T-helper 17 cell (primary cell): Measurements from ENCODE around the gene PLD2. TPM values are rescaled to one million over a fixed set of nuclear protein-coding genes. Genes with fewer than 3 reads are reported as not detected.
"Not testable (repeated sequence)": the region's sequence is repeated elsewhere in the genome, so short reads cannot be mapped to it uniquely, and the experiment has no call there.

Source experiments
- ATAC-seq: fragments of 150-1000 bp; cut with Tn5 transposase; 2 replicates; pipeline ENCODE4 v1.10.0; 2021; ENCODE audit warnings: mild to moderate bottlenecking, moderate library complexity
- DNase-seq, 3 donors: peaks; one replicate each; pipeline versions ENCODE4 v3.0.0 to v3.0.0-alpha.2; 2020 to 2021
- H3K9me3 ChIP-seq: one replicate; pipeline ENCODE4 v1.7.0; 2013; ENCODE audit warnings: low read length, mild to moderate bottlenecking; ENCODE audit not compliant: control insufficient read depth, poor library complexity, severe bottlenecking
- H3K27ac Mint-ChIP-seq: one replicate; pipeline ENCODE4 v1.8.0; 2022; ENCODE audit warnings: mild to moderate bottlenecking, moderate library complexity, mixed read lengths
- H3K27me3 Mint-ChIP-seq: one replicate; pipeline ENCODE4 v1.8.0; 2022; ENCODE audit warnings: mixed read lengths
- H3K36me3 Mint-ChIP-seq: one replicate; pipeline ENCODE4 v1.8.0; 2022; ENCODE audit warnings: low read depth, mixed read lengths
- H3K4me1 Mint-ChIP-seq: one replicate; pipeline ENCODE4 v1.8.0; 2022; ENCODE audit warnings: mild to moderate bottlenecking, mixed read lengths
- H3K4me3 Mint-ChIP-seq: one replicate; pipeline ENCODE4 v1.8.0; 2022; ENCODE audit warnings: mild to moderate bottlenecking, moderate library complexity, mixed read lengths
- total RNA-seq, 4 donors: library from RNA in 2 of 4; stranded (reverse) in 2 of 4; gene quantifications; one replicate each; pipeline ENCODE4 v1.2.3 and lab custom pipeline; 2022 to 2026

Gene PLD2
- total RNA-seq, 2 donors from 2014 or later: 30.6 to 32.8 TPM

DNA sequence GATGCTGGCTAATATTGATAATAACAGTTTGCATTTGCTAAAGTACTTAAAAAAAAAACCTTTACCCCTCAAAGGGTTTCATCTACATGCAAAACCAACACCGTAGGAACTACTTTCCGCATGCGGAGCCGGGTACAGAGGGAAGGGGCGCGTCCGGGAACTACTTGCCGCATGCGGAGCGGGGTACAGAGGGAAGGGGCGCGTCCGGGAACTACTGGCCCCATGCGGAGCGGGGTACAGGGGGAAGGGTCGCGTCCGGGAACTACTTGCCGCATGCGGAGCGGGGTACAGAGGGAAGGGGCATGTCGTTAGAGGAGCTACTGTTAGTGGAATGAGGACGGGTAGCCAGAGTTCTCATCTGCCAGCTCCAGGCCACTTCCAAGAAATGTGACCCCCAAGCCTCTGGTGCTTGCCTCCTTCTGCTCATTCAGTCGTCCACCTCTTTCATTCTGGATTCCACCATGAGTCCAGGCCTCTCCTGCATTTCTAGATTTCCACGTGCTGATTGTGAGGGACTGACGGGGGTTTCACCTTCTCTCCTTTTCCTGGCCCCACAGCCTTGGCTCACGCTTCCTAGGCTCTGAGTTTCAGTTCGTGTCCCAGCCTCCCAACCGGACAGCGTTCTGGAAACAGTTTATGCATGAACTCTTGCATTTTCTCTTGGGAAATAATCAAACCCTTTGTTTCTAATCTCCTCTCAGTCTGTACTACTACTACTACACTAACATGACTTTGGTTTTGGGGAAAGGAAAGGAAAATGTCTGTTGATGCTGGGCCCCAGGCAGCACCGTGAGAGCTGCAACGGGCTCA, 53.1 kb downstream of the PLD2 start:
- ATAC-seq (no peak), DNase-seq (no peak)
- peaks cover 7% of the 10 kb centered on the region for H3K36me3 Mint-ChIP-seq
- no peak overlapping the region for H3K4me3 Mint-ChIP-seq
- peaks cover 33% of the 10 kb centered on the region for H3K4me1 Mint-ChIP-seq
- H3K27ac Mint-ChIP-seq: no peak overlapping the region
- no peaks in the 10 kb centered on the region for H3K27me3 Mint-ChIP-seq
- no peaks in the 10 kb centered on the region for H3K9me3 ChIP-seq

DNA sequence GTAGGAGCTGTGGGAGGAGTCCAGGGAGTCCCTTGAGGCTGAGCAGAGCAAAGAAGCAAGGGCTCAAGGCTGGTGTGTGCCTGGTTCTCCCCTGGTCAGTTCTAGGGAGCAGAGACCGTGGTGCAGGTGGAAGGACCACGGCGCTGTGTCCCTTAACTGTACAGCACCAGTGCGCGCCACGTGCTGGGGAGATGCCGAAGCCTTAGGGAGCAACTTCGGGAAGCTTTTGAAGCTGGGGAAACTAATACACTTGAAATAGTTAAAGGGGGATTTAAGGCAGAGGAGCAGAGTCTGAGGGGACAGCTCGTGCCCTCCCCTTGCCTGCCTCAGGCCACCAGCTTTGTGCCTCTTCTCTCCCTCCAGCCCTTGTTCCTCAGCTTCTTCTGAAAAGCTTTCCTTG, 53.7 kb downstream of the PLD2 start:
- DNase-seq: no peak
- H3K36me3 Mint-ChIP-seq: peaks cover 7% of the 10 kb centered on the region
- ATAC-seq: no peak
- H3K27me3 Mint-ChIP-seq: no peaks in the 10 kb centered on the region
- H3K27ac Mint-ChIP-seq: no peak overlapping the region
- H3K9me3 ChIP-seq: no peaks in the 10 kb centered on the region
- peaks cover 33% of the 10 kb centered on the region for H3K4me1 Mint-ChIP-seq
- no peak overlapping the region for H3K4me3 Mint-ChIP-seq

- no peaks in the 10 kb centered on the region for H3K27me3 Mint-ChIP-seq
- no peak overlapping the region for H3K4me3 Mint-ChIP-seq
- H3K27ac Mint-ChIP-seq: no peak overlapping the region
- ATAC-seq (no peak), DNase-seq (no peak)
- peaks cover 37% of the 10 kb centered on the region for H3K4me1 Mint-ChIP-seq
- H3K36me3 Mint-ChIP-seq: peaks cover 7% of the 10 kb centered on the region
- no peaks in the 10 kb centered on the region for H3K9me3 ChIP-seq
Observed at GRCh38 chr17:4861052-4861451, 54.1 kb downstream of the PLD2 start.

DNA sequence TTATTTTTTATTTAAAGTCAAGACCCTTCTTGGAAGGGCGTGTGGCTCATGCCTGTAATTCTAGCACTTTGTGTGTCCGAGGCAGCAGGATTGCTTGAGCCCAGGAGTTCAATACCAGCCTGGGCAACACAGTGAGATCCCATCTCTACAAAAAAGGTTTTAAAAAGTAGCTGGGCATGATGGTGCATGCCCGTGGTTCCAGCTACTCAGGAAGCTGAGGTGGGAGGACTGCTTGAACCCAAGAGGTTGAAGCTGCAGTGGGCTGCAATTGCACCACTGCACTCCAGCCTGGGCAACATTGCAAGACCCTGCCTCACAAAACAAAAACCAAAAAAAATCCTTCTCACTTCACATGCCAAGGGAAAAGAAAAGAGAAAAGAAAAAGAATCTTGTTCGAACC, 55.8 kb downstream of the PLD2 start:
- Mint-ChIP-seq H3K27me3 (no peaks in the 10 kb centered on the region), H3K4me3 (no peak overlapping the region), H3K36me3 (no peaks in the 10 kb centered on the region), H3K4me1 (peaks cover 25% of the 10 kb centered on the region), H3K27ac (no peak overlapping the region)
- H3K9me3 ChIP-seq: no peaks in the 10 kb centered on the region
- DNase-seq (no peak), ATAC-seq (no peak)

GRCh38 chr17:4863321-4863720, 56.4 kb downstream of the PLD2 start:
- no peaks in the 10 kb centered on the region for H3K27me3 Mint-ChIP-seq
- peaks cover 2% of the 10 kb centered on the region for H3K36me3 Mint-ChIP-seq
- H3K9me3 ChIP-seq: no peaks in the 10 kb centered on the region
- ATAC-seq (no peak), DNase-seq (no peak)
- H3K4me1 Mint-ChIP-seq: peaks cover 22% of the 10 kb centered on the region
- H3K27ac Mint-ChIP-seq: no peak overlapping the region
- H3K4me3 Mint-ChIP-seq: no peak overlapping the region

- peaks cover 17% of the 10 kb centered on the region for H3K4me1 Mint-ChIP-seq
- not testable (repeated sequence) for H3K36me3 Mint-ChIP-seq, H3K4me3 Mint-ChIP-seq, DNase-seq, H3K9me3 ChIP-seq, ATAC-seq, H3K27ac Mint-ChIP-seq, H3K27me3 Mint-ChIP-seq
Observed at GRCh38 chr17:4867535-4867934, 60.6 kb downstream of the PLD2 start.

DNA sequence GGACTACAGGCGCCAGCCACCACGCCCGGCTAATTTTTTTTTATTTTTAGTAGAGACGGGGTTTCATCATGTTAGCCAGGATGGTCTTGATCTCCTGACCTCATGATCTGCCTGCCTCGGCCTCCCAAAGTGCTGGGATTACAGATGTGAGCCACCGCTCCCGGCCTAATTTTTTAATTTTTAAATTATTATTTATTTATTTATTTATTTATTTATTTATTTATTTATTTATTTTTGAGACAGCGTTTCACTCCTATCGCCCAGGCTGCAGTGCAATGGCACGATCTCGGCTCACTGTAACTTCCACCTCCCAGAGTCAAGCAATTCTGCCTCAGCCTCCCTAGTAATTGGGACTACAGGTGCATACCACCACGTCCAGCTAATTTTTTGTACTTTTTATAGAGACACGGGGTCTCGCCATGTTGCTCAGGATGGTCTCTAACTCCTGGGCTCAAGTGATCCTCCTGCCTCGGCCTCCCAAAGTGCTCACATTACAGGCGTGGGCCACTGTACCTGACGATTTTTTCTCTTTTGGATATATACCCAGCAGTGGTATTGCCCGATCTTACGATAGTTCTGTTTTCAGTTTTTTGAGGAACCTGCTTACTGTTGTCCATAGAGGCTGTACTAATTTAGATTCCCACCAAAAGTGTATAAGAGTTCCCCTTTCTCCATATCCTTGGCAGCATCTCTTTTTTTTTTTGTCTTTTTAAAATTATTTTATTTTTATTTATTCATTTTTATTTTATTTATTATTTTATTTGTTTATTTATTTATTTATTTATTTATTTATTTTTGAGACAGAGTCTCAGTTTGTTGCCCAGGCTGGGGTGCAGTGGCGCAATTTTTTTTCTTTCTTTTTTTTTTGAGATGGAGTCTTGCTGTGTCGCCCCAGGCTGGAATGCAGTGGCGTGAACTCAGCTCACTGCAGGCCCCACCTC, 62.4 kb downstream of the PLD2 start:
- H3K4me1 Mint-ChIP-seq: peaks cover 24% of the 10 kb centered on the region
- not testable (repeated sequence) for H3K27ac Mint-ChIP-seq, H3K36me3 Mint-ChIP-seq, H3K27me3 Mint-ChIP-seq, ATAC-seq, H3K4me3 Mint-ChIP-seq, H3K9me3 ChIP-seq, DNase-seq

DNA sequence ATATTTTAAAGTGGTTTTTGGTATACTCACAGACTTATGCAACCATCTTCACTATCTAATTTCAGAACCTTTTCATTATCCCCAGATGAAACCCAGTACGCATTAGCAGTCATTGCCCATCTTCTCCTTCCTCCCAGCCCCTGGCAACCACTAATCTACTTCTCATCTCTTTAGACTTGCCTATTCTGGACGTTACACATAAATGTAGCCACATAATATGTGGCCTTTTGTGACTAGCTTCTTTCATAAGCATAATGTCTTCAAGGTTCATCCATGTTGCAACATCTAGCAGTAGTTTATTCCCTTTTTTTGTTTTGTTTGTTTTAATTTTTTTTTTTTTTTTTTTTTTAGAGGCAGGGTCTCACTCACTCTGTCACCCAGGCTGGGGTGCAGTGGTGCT, 63.9 kb downstream of the PLD2 start:
- H3K36me3 Mint-ChIP-seq: peaks cover 6% of the 10 kb centered on the region
- no peak for DNase-seq
- H3K4me3 Mint-ChIP-seq: no peak overlapping the region
- peaks cover 23% of the 10 kb centered on the region for H3K4me1 Mint-ChIP-seq
- H3K27me3 Mint-ChIP-seq: no peaks in the 10 kb centered on the region
- no peaks in the 10 kb centered on the region for H3K9me3 ChIP-seq
- no peak for ATAC-seq
- peak overlapping the region; percentile 41 for H3K27ac Mint-ChIP-seq

DNA sequence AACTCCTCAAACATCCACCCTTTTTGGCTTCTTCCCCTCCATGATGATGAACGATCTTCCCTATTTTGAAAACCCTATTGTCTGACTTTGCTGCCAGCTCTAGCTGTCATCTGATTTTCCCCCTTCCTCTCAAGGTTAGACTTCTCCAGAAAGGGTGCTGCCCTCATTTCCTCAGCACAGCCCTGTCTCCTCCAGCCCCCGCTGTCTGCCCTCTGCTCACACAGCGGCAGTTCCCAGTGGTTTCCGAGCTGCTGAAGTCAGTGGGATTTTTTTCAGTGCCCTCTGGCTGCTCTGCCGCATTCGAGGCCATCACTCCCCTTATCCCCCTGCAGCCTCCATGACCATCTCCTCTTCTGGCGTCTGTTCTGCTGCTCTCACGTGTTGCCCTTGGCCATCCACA, 65.8 kb downstream of the PLD2 start:
- no peak overlapping the region for H3K27ac Mint-ChIP-seq
- H3K36me3 Mint-ChIP-seq: peaks cover 6% of the 10 kb centered on the region
- no peak overlapping the region for H3K4me3 Mint-ChIP-seq
- no peak for ATAC-seq
- DNase-seq: no peak
- H3K27me3 Mint-ChIP-seq: no peaks in the 10 kb centered on the region
- H3K4me1 Mint-ChIP-seq: peaks cover 21% of the 10 kb centered on the region
- no peaks in the 10 kb centered on the region for H3K9me3 ChIP-seq

Other genes starting within 250 kb of the PLD2 start
- not detected for gene GGT6, start 246.6 kb upstream of the PLD2 start, total RNA-seq
- gene SMTNL2, start 222.6 kb upstream of the PLD2 start, total RNA-seq: not detected
- gene ALOX15, start 165.5 kb upstream of the PLD2 start, total RNA-seq: under 1 TPM in 1 of 2 donors, not detected in 1; 0.13 TPM
- gene PELP1, start 103.0 kb upstream of the PLD2 start, total RNA-seq: 10 to 100 TPM; 38.0 to 44.9 TPM
- 100 to 1,000 TPM; 220 to 255 TPM for gene ARRB2, start 96.5 kb upstream of the PLD2 start, total RNA-seq
- 1 to 10 TPM; 5.9 to 9.3 TPM for gene MED11, start 75.7 kb upstream of the PLD2 start, total RNA-seq
- 1 to 10 TPM; 1.0 to 1.6 TPM for gene ZMYND15, start 67.3 kb upstream of the PLD2 start, total RNA-seq
- gene CXCL16, start 67.2 kb upstream of the PLD2 start, total RNA-seq: 10 to 100 TPM; 10.3 to 15.3 TPM
- gene TM4SF5, start 35.3 kb upstream of the PLD2 start, total RNA-seq: not detected
- not detected for gene VMO1, start 20.8 kb upstream of the PLD2 start, total RNA-seq
- gene GLTPD2, start 18.2 kb upstream of the PLD2 start, total RNA-seq: under 1 TPM in 1 of 2 donors, not detected in 1; 0.34 TPM
- 10 to 100 TPM; 54.3 to 59.7 TPM for gene PSMB6, start 11.0 kb upstream of the PLD2 start, total RNA-seq
- 100 to 1,000 TPM; 188 to 263 TPM for gene MINK1, start 26.2 kb downstream of the PLD2 start, total RNA-seq
- gene C17orf107, start 92.4 kb downstream of the PLD2 start, total RNA-seq: 10 to 100 TPM; 10.7 to 12.8 TPM
- gene CHRNE, start 95.9 kb downstream of the PLD2 start, total RNA-seq: 1 to 10 TPM; 1.1 to 1.6 TPM
- 10 to 100 TPM in 1 of 2 donors, 1 to 10 TPM in 1; 1.6 to 22.9 TPM for gene GP1BA, start 125.1 kb downstream of the PLD2 start, total RNA-seq
- 10 to 100 TPM; 26.2 to 26.4 TPM for gene SLC25A11, start 132.9 kb downstream of the PLD2 start, total RNA-seq
- 10 to 100 TPM; 95.5 to 99.0 TPM for gene RNF167, start 133.1 kb downstream of the PLD2 start, total RNA-seq
- gene PFN1, start 141.4 kb downstream of the PLD2 start, total RNA-seq: 100 to 1,000 TPM; 686 to 710 TPM
- 10 to 100 TPM; 17.2 to 17.6 TPM for gene ENO3, start 144.0 kb downstream of the PLD2 start, total RNA-seq
- gene SPAG7, start 160.7 kb downstream of the PLD2 start, total RNA-seq: 10 to 100 TPM; 39.0 to 48.4 TPM
- 10 to 100 TPM; 59.9 to 63.5 TPM for gene CAMTA2, start 180.5 kb downstream of the PLD2 start, total RNA-seq
- gene INCA1, start 190.4 kb downstream of the PLD2 start, total RNA-seq: not detected
- 10 to 100 TPM; 15.4 to 19.3 TPM for gene KIF1C, start 190.8 kb downstream of the PLD2 start, total RNA-seq
- gene SLC52A1, start 228.3 kb downstream of the PLD2 start, total RNA-seq: under 1 TPM in 1 of 2 donors, not detected in 1; 0.12 TPM